B cell (primary cell): Measurements from ENCODE around the gene ATP13A5. TPM values are rescaled to one million over a fixed set of nuclear protein-coding genes. Genes with fewer than 3 reads are reported as not detected.

Source experiments
- ATAC-seq: fragments of 200-7000 bp; cut with Tn5 transposase; one replicate; pipeline ENCODE4 v1.10.0; 2021; ENCODE audit warnings: low read depth, mild to moderate bottlenecking, moderate number of reproducible peaks, moderate library complexity
- CTCF ChIA-PET: fragments of 350-600 bp; sonication (Branson Sonifier 250); formaldehyde crosslinking; loops from one replicate; lab custom pipeline; 2021; ENCODE audit warnings: antibody characterized with exemption, inconsistent platforms; lab: Charles Lee
- POLR2A ChIA-PET: fragments of 350-600 bp; sonication (Branson Sonifier 250); formaldehyde crosslinking; loops from one replicate; lab custom pipeline; 2021; ENCODE audit warnings: antibody characterized with exemption; lab: Charles Lee
- DNase-seq: peaks from one replicate; pipeline ENCODE4 v3.0.0; 2013
- H2AFZ ChIP-seq: 2 replicates; pipeline ENCODE4 v1.6.1; 2012; ENCODE audit warnings: mild to moderate bottlenecking, low read depth, low read length; ENCODE audit not compliant: insufficient read depth, poor library complexity, severe bottlenecking
- H3K27ac ChIP-seq, 2 donors: 1 replicate in 1 of 2; 2 replicates in 1 of 2; pipeline ENCODE4 v1.5.1; 2012 to 2013; ENCODE audit warnings: low read length in 2 of 2, mild to moderate bottlenecking in 2 of 2, moderate library complexity in 1 of 2
- H3K27me3 ChIP-seq, 4 experiments: fragments of 200-600 bp in 1 of 4; sonication (generic) in 1 of 4; replicated peaks in 1 of 4; 1 replicate in 2 of 4; 2 replicates in 2 of 4; pipeline versions ENCODE4 v1.6.1 to v1.7.0; 2013 to 2016; ENCODE audit warnings: low read length in 3 of 4, mild to moderate bottlenecking in 2 of 4, mixed read lengths in 1 of 4, moderate library complexity in 1 of 4; ENCODE audit not compliant: insufficient read depth in 4 of 4, control insufficient read depth in 3 of 4; ENCODE audit errors: control extremely low read depth in 1 of 4
- H3K36me3 ChIP-seq, 2 experiments: replicated peaks in 1 of 2; 1 replicate in 1 of 2; 2 replicates in 1 of 2; pipeline versions ENCODE4 v1.6.1 to v1.7.1; 2013; ENCODE audit warnings: low read length in 1 of 2; ENCODE audit not compliant: insufficient read depth in 2 of 2, control insufficient read depth in 1 of 2; ENCODE audit errors: control extremely low read depth in 1 of 2, extremely low read depth in 1 of 2
- H3K4me1 ChIP-seq, 2 donors: fragments of 200-600 bp in 1 of 2; sonication (generic) in 1 of 2; 1 replicate in 1 of 2; 2 replicates in 1 of 2; pipeline versions ENCODE4 v1.5.1 to v1.6.1; 2013 to 2017; ENCODE audit warnings: low read length in 2 of 2; ENCODE audit not compliant: control insufficient read depth in 2 of 2, insufficient read depth in 2 of 2
- H3K4me2 ChIP-seq: replicated peaks from 2 replicates; pipeline ENCODE3; 2012; ENCODE audit warnings: mild to moderate bottlenecking, low read depth, low read length; ENCODE audit not compliant: poor library complexity, severe bottlenecking
- H3K4me3 ChIP-seq, 5 experiments: fragments of 200-600 bp in 1 of 5; sonication (generic) in 1 of 5; 1 replicate in 3 of 5; 2 replicates in 2 of 5; pipeline versions ENCODE4 v1.5.1 to v1.7.0; 2011 to 2016; ENCODE audit warnings: low read length in 4 of 5, mild to moderate bottlenecking in 4 of 5, low read depth in 2 of 5, control low read depth in 1 of 5, moderate library complexity in 1 of 5; ENCODE audit not compliant: insufficient read depth in 1 of 5; ENCODE audit errors: control extremely low read depth in 1 of 5, extremely low read depth in 1 of 5
- H3K79me2 ChIP-seq: fragments of 200-600 bp; sonication (generic); one replicate; pipeline ENCODE4 v1.6.0; 2016; ENCODE audit warnings: low read length; ENCODE audit not compliant: control insufficient read depth, insufficient read depth
- H3K9ac ChIP-seq: fragments of 200-600 bp; sonication (generic); 2 replicates; pipeline ENCODE4 v1.6.1; 2017; ENCODE audit warnings: mild to moderate bottlenecking, low read length, moderate library complexity
- H3K9me3 ChIP-seq, 3 donors: one replicate each; pipeline versions ENCODE4 v1.6.1 to v1.7.1; 2013; ENCODE audit warnings: low read length in 2 of 3; ENCODE audit not compliant: control insufficient read depth in 2 of 3, insufficient read depth in 1 of 3; ENCODE audit errors: control extremely low read depth in 1 of 3
- H4K20me1 ChIP-seq: 2 replicates; pipeline ENCODE4 v1.6.0; 2012; ENCODE audit warnings: mild to moderate bottlenecking, low read length; ENCODE audit not compliant: insufficient read depth, control insufficient read depth, poor library complexity, severe bottlenecking
- H3K27ac Mint-ChIP-seq: one replicate; pipeline ENCODE4 v1.8.0; 2021; ENCODE audit warnings: mixed read lengths
- H3K27me3 Mint-ChIP-seq: one replicate; pipeline ENCODE4 v1.8.0; 2021; ENCODE audit warnings: mixed read lengths
- H3K4me1 Mint-ChIP-seq: one replicate; pipeline ENCODE4 v1.8.0; 2021; ENCODE audit warnings: mixed read lengths
- H3K4me3 Mint-ChIP-seq: one replicate; pipeline ENCODE4 v1.8.0; 2021; ENCODE audit warnings: mixed read lengths
- H3K9me3 Mint-ChIP-seq: one replicate; pipeline ENCODE4 v1.8.0; 2022; ENCODE audit warnings: mixed read lengths; ENCODE audit not compliant: insufficient read depth
- CTCF ChIP-seq: fragments of 200-600 bp; IDR thresholded peaks from one replicate; pipeline ENCODE4 v1.8.0; 2022; ENCODE audit warnings: antibody characterized with exemption, mild to moderate bottlenecking
- EZH2 ChIP-seq: IDR thresholded peaks from 2 replicates; pipeline ENCODE4 v1.6.1; 2012; ENCODE audit warnings: borderline replicate concordance, low read depth, mild to moderate bottlenecking, moderate library complexity, low read length; ENCODE audit not compliant: insufficient read depth, poor library complexity, severe bottlenecking
- WGBS: methylation state at CpG from one replicate; pipeline ENCODE4 v1.1.5; 2013; ENCODE audit warnings: missing lambda C conversion rate; ENCODE audit not compliant: insufficient coverage; 5-methylcytosine and 5-hydroxymethylcytosine counted together
- intact Hi-C: fragments of 100-400 bp; cut with micrococcal nuclease; formaldehyde crosslinking; loops from one replicate; pipeline ENCODE4 v1.10.0; 2022
- polyA plus RNA-seq: library from polyadenylated mRNA; depleted of rRNA; stranded (reverse); fragments of >200 nt; gene quantifications from 2 replicates; pipeline ENCODE4 v1.2.3, GENCODE V29; 2012
- total RNA-seq, 2 donors: library from RNA; stranded (reverse); fragments of 120-200 nt in 1 of 2; gene quantifications; 1 replicate in 1 of 2; 2 replicates in 1 of 2; pipeline versions ENCODE4 v1.2.3 to v1.2.4, GENCODE V29; 2013 to 2022

Gene ATP13A5
- total and polyA plus RNA-seq, 2 donors (not counting 1 experiment from before 2014, with no cell fraction given), result 0.12 TPM; not detected in 1

DNA sequence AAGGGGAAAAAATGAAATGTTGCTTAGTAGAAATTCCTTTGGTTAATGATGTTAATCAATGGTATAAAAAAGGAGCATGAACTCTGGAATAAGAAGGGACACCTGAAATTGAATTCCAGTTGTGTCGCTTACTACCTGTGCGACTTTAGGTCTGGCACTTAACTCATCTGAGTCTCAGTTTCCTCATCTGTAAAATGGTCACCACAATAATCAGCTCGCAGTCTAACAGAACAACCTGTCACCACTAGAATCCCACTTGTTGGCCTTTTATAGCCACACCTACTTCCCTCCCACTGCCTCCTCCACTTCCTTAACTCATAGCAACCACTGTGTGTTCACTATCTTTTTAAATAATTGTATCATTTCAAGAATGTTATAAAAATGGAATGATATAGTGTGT, 135.0 kb downstream of the ATP13A5 start:
- CTCF ChIA-PET, result no interaction called here
- intact Hi-C loops, result no loop called here

GRCh38 chr3:193241716-193242115, 136.8 kb downstream of the ATP13A5 start:
- Histone ChIP-seq H3K4me1 (peaks cover 0 to 3% of the 10 kb centered on the region in 2 donors), H3K9me3 (no peaks in the 10 kb centered on the region), H3K27me3 (peaks cover 0 to 13% (median 5%) of the 10 kb centered on the region in 4 experiments), H3K9ac (no peak overlapping the region), H3K27ac (no peak overlapping the region), H3K4me2 (no peak overlapping the region), H2AFZ (no peak overlapping the region), H3K36me3 (no peaks in the 10 kb centered on the region), H4K20me1 (no peaks in the 10 kb centered on the region), H3K79me2 (no peaks in the 10 kb centered on the region), H3K4me3 (no peak overlapping the region)
- H3K27me3 Mint-ChIP-seq, result peaks cover 33% of the 10 kb centered on the region
- DNase-seq (no peak), ATAC-seq (no peak)
- H3K4me3 Mint-ChIP-seq, result no peak overlapping the region
- CTCF ChIA-PET, result no interaction called here
- H3K4me1 Mint-ChIP-seq, result peaks cover 9% of the 10 kb centered on the region
- H3K9me3 Mint-ChIP-seq, result peaks cover 3% of the 10 kb centered on the region
- H3K27ac Mint-ChIP-seq, result no peak overlapping the region
- POLR2A ChIA-PET, result no interaction called here
- no peak for TF ChIP-seq EZH2
- TF ChIP-seq CTCF, result no peak
- WGBS, result no CpG with 5 or more reads among the region's 11 CpGs
- intact Hi-C loops, result no loop called here

More for the DNA sequence above, 135.0 kb downstream of the ATP13A5 start:
- no peak overlapping the region for H3K27ac Mint-ChIP-seq
- Histone ChIP-seq H3K9ac (no peak overlapping the region), H3K4me2 (no peak overlapping the region), H3K4me1 (peaks cover 0 to 3% of the 10 kb centered on the region in 2 donors), H3K27ac (no peak overlapping the region), H3K27me3 (peaks cover 0 to 13% (median 5%) of the 10 kb centered on the region in 4 experiments), H2AFZ (no peak overlapping the region), H3K36me3 (no peaks in the 10 kb centered on the region), H3K79me2 (no peaks in the 10 kb centered on the region), H4K20me1 (no peaks in the 10 kb centered on the region), H3K4me3 (no peak overlapping the region), H3K9me3 (peaks cover 0 to 2% (median 0%) of the 10 kb centered on the region in 3 donors)
- ATAC-seq, result no peak
- WGBS, result 90% methylated on average over 3 of the region's 3 CpGs
- no peak overlapping the region for H3K4me3 Mint-ChIP-seq
- no peak for DNase-seq
- peaks cover 33% of the 10 kb centered on the region for H3K27me3 Mint-ChIP-seq
- peaks cover 10% of the 10 kb centered on the region for H3K9me3 Mint-ChIP-seq
- POLR2A ChIA-PET, result no interaction called here
- H3K4me1 Mint-ChIP-seq, result peaks cover 9% of the 10 kb centered on the region
- TF ChIP-seq CTCF, result no peak
